Kidney tubule cell (primary cell): Measurements from ENCODE around the gene GPR63.

Experiments
- DNase-seq: peaks from one replicate; pipeline ENCODE4 v3.0.0-alpha.2; 2018; ENCODE audit warnings: low spot score

The GPR63 gene

DNA sequence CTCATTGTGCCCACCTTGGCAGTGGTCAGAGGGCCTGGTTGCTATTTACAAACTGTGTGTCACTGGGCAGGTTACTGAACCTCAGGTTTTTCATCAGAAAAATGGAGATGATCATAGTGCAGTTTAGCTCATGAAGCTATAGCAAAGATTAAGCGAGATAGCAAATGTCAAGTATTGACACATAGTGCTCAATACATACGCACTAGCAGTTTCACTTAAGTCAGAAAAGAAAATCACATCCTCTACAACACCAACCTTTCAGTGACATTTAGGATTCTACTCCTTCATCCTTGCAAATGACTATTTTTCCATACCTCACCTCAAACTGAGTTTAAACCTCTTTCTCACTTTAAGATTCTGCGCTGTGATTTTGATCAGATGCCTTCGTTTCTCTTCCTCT, 16.2 kb downstream of the GPR63 start:
- DNase-seq: no peak

DNA sequence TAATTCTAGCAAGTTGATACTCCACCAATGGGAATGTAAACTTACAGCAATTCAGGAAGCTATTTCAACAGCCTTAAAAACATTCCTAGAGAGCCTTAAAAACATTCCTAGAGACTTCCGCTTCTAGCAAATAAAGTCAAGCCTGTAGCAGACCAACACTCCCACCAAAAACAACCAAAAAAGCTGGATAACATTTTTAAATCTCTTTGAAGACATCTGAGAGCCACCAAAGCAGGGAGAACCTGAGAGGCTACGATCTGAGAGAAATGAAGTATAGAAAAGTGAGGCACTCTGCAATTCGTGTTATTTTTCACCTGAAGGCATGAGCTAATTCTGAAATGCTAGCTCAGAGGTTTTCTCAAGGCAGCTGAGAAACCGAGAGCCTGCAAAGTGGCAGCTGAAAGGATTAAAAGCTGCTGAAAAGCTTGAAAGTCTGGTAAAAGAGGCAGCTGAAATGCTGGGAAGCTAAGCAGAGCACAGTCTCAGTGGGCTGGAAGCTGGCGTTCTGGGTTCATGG, 20.9 kb downstream of the GPR63 start:
- no peak for DNase-seq

DNA sequence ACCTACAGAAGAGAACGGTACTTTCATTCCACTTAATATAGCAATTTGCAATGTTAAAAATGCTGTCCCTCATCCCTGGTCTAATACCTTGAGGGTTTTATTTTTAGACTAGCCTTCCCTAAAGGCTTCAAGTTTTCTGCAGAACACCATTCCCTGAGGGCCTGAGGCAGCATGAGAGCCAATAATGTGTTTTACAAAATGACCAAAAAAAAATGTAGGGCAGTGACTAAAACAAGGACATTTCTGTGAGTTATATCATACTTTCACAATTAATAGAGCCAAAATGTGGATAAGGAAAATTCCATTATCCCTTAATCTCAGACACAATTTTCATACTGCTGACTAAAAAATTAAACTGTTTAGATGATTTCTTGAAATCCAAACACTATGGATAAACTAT, 22.7 kb downstream of the GPR63 start:
- DNase-seq: no peak

DNA sequence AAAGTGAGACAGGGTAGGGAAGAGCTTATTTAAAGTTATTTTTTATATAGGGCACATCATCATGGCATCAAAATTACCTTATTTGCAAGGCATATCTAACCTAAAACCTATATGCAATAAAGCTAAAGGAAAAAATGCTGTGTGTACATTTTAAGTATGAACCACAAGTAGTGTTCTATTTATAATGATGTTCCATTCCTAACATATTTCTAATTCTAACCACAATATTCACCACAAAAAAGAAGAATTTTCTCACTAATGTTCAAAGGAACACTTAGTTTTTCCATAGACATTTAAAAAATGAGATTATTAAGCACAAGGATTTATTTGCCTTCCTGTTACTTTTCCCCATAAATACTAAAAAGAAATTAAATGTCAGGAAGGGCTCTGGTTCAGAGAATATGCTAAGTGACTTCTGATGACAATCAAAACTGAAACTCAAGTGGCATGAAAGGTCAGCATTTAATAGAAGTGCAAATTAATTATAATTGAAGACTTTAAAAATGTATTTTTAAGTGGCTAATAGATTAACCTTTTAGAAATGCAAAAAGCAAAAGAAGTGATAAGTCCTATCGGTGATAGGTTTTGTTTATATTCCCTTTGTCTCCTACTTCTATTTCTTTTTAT, 25.1 kb downstream of the GPR63 start:
- no peak for DNase-seq

DNA sequence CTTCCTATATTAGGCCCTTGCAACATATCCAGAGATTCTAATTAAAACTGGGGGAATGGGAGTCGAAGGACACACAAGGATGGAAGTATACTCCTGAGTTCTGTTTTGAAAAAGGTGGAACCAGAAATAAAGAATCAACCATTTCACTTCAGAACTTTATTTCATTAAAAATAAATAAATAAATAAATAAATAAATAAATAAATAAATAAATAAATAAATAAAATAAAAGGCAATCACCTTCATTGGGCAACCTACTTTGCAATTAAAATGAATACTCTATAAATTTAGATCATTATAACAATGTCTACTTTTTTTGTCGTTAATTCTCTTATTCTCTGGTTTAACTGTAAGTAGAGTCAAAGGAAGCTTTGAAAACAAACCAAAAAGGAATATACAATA, 25.6 kb downstream of the GPR63 start:
- no peak for DNase-seq

DNA sequence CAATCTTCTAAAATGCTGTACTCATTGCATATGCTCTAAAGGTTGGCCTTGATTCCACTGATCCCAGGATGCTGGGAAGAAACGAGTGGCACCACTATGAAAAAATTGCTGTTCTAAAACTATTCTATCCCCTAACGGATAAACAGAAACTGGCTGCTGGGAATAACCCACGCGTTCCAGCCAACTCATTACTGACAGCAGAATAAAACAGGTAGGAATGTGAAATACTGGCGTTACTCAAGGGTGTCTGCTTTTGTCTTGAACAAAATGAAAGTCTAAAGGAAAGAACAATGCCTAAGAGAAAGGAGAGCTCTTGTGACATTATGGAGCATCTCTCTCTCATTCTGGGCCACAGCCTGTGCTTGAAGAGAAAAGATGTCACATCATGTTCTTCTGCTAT, 26.1 kb downstream of the GPR63 start:
- no peak for DNase-seq

DNA sequence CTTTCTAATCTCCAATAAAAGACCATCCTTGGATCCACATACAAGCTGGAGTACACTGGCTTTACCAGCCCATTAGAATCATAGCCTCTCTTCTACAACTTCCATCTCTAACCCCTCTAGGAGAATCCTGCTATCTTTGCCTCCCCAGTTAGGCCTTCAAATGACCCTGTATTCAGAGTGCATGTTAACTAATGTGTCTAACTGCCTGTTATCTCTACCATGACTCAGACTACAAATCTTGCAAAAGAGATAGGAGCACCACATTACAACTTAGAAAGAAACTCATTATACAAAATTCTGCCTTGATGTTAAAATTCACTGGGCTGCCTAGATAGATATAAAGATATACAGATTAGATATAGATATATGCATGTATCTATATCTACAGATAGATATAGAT, 28.2 kb downstream of the GPR63 start:
- DNase-seq: no peak

DNA sequence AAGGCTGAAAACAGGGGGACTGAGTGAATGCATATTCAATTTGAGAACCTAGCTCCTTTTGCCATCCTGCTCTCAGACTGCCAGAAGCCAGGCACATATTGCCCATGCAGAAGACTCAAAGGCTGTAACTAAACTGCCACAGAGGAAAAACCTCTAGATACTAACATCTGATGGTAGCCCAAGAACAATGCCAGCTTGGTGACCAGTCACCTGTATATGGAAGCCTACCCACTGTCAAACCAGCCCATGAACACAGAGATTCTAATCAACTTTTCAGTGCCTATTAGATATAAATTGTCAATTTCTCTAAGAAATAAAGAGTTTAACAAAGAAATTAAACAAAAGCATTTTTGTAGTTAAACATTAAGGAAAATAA, 34.2 kb downstream of the GPR63 start:
- DNase-seq: no peak

DNA sequence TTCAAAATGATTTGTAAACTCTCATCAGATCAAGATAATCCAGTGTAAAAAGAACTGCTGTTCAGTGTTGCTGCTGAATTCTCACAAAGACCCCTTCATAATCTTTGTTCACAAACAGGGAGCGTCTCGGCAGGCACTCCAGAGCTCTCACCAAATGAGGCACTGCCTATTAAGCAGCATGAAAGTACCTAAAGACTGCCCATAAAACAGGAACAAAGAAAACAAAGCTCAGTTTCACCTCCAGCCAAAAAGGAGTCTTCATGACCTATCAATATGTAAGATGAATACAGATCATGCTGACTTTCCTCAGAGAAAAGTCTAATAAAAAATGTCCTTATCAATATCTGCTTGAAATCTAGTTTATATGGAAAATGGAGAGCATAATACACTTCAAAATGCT, 41.8 kb downstream of the GPR63 start:
- no peak for DNase-seq

DNA sequence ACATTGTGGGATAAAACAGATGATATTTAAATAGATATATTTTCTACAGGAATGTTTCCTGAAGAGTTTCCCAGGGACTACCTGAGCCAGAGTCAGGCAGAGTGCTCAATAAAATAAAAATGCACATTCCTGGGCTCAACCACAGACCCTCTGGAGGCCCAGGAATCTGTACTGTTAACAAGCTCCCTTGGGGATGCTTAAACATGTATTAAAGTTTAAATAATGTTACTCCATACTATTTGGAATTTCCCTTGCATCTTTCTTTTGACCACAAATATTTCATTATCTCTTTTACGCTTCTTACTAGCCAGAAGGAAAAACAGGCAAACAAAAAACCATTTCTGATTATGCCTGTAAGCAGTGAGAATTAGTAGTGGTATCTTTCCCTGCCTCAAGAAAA, 42.3 kb downstream of the GPR63 start:
- DNase-seq: no peak

DNA sequence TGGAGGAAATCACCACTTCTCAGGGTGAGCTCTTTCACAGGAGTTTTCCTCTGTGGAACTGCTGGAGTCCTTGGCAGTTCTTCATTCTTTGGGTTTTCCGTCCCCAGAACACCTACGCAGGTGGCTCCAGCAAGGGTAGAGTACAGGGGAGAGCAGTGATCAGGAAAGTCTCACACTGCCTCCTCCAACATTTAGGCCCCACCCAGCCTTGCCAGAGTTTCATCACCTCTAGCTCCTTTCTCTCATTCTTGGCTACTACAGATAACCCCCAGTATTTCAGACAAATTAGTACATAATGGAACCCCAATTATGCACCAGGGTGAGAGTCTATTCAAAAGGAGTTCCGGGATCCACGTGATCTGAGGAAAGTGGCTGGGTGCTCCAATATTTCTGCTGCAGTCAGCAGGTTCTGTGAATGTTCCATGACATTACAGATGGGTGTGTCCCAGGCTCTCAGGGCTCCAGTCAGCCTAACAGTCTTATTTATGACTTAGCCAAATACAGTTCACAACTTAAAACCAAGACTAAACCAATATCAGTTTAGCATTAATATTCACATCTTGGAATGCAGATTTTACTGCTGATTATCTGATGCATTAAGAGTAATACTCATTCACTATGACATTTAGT, 44.6 kb downstream of the GPR63 start:
- no peak for DNase-seq

DNA sequence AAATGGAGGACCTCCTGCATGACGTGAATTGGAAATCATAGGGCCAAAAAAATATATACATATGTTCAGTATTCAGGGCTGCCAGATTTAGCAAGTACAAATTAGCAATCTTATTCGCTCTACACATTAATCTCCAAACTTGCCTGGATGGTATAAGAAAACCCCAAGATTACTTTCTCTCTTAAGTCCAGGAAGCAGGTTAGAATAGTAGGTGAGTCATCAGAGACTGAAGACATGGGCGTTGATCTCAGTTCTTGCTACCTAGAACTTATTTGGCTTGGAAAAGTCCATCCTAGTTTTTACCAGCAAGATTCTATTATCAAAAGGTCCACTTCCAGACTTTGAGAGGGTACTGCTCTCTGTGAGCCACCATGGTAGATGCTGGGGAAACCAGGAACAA, 47.4 kb downstream of the GPR63 start:
- DNase-seq: no peak

DNA sequence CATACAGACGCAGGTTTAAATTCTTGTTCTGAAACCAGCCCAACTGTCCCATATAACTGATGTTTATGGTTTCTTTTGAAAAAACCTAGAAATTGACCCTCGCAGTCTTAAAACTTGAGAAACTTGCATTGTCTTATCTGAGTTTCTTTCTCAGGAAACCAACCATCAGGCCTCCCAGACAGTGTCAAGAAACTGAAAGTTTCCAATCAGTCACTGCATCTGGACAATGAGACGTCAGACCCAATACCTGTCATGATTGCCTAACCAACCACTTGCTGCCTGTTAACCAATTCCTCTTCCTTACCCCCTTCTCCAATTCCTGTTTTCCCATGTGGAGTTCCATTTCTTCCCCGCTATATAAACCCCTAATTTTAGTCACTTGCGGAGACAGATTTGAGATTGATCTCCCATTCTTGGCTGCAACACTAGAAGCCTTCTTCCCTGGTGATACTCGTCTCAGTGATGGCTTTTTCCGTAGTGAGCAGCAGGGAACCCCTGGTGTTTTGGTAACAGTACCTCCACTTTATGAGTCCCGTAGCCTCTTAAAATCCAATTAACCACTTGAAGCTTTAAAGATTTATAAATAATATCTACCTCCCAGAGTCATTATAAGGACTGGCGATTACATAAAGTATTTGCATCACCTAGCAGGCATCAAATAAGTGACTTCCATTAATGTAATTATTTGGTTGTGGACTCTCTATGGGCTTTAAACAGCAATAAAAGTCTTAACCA, 49.3 kb downstream of the GPR63 start:
- DNase-seq: no peak

DNA sequence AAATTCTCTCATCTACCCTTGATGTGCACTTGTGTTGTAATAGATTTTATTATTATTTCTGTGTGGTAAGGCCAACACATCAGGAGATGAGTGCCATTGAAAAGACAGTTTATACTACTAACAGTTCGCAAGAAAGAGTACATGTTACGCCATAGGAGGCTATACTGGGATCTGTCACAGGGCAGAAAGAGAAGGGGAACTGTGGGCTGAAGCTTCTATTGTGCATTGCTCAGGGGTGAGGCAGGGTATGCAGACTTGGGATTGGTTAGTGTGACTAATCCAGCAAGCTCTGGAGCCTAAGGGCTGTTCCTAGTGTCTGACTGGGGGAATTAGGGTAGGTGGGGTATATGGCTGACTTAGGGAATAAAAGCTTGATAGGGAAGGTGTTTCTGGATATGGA, 50.9 kb downstream of the GPR63 start:
- no peak for DNase-seq

DNA sequence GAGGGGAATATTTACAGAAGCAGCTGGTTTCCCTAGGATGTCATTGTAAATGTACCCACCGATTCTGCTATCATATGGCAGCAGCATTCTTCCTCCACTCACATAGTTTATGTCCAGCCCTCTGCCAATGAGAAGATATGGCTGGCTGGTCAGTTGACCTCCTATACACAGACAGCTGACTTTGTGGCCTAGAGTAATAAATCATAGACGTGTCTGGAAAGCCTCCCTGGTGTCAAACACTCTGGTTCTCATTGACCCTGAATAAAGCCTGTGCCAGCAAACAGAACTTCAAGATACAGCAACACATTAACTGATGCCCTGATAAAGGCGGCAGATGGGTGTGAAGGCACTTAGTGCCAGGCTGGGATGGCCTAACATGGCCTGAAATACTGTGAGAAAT, 52.6 kb downstream of the GPR63 start:
- peak; percentile 4 for DNase-seq

DNA sequence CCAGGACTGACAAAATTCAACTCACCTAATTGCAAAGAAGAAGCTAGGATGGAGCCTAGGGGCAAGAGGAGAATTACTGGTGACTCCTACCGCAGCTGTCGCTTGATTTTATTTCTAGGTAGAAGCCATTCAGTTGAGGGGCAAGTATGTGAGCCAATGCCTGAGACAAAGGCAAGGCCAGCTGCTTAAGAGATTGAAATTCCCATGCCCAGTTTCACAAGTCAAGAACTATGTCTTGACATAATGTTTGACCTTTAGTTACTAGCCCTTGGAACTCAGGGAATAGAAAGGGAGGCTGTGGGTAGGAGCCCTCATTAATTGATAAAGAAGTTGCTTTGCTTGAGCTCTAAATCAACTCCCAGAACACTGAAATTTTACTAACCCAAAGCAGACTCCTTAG, 54.0 kb downstream of the GPR63 start:
- no peak for DNase-seq

DNA sequence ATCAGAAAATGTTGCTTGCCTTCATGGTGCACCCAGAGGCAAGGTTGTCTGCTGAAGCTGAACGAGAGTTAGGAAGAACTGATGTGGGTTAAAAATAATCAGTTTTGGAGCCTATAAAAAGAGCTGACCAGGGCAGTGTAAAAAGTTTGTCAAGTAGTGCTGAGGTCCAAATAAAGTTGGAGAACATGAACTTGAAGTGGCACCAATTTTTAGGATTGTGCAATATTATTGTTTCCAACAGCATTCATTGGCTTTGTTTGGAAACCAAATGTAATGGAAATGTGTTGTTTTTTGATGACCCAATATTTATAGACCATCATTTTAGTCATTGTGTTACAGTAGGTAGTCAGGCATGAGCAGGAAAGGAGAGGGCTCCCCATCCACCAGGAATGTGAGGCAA, 55.7 kb downstream of the GPR63 start:
- no peak for DNase-seq

DNA sequence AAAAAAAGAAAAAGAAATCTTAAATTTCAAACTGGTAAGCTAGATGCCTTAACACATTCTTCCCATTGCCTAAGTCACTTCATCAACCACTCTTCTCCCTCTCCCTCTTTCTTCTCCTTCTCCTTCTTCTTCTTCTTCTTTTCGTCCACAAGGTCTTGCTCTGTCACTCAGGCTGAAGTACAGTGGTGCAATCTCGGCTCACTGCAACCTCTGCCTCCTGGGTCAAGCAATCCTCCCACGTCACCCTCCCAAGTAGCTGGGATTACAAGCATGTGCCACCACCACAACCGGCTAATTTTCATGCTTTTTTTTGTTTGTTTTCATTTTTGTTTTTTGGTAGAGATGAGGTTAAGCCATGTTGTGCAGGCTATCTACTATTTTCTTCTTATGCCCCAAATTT, 60.2 kb downstream of the GPR63 start:
- DNase-seq: no peak

DNA sequence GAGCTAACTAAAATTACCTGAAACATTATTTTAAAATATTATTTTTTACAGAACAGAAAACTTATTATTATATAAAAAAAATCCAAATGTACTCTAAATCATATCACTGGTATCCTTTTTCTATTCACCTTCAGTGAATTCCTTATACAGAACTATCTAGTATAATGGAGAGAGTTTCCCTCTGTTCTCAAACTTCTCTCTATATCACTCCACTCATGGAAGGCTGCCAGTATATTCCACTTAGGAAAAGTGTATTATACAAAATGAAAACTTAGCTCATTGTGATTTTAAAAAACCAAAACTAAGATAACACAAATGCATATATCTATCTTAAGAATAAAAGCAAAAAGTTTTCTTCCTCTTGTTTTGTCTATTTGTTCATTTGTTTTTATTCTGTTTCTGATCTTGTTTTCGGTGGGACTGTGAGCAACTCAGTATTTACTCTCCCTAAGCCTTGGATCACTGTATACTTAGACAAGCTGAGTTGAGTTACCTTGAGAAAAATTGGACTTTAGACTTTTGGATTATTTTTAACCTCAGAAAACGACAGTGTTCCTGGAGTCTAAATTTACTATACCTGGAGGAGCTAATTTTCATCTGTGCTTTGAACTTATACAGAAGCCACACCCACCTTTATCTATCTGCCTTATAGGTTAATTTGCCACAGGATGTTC, 61.4 kb downstream of the GPR63 start:
- no peak for DNase-seq

DNA sequence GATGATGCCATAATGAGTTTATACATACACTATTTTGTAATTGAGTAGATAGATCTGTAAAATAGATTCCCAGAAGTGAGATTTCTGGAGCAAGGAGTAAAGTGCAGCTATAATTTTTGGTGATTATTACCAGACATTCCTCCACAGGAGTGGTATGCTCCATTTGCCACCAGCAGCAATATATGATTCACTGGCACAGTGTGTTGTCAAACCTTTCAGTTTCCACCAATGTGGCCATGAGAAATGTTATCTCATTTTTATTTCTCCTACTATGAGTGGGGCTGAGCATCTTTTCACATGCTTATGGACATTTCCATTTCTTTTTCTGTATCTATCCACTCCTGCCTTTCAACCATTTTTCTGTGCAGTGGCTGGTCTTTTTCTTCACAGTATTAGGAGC, 70.5 kb downstream of the GPR63 start:
- DNase-seq: no peak

DNA sequence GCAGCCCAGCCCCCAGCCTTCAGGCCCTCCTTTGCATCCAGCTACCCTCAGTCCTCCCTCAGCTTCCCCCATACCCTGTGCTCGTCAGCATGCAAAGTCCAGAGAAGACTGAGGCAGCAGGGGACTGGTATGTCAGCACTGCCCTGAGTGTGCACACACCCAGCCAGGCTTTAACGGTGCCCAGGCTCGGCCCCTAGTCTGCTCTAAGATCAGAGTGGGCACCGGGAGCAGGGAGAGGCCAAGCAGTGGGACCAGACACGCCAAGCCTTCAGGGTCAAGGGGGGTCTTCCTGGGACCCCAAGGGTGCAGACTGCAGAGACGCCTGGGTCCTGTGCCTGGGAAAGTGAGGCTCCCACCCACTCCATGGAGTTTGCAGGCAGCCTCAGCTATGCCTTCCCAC, 74.7 kb downstream of the GPR63 start:
- no peak for DNase-seq

DNA sequence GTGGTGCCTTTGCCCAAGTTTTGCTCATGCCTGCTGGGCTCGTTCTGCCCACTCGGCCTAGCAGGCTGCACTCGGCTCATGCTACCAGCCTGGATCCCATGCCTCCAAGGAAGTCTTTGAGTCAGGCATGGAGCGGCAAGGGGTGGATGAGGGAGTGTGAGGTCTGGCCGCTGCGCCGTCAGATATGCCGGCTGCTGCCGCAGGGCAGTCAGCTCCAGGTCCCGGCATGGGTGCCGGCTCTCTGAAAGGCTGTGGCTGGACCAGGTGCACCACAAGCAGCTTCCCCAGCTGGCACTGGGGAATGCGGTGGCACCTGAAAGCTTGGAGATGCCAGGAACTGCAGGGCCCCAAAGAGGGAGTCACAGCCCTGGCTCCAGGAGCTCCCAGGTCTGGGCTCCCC, 75.5 kb downstream of the GPR63 start:
- DNase-seq: no peak

DNA sequence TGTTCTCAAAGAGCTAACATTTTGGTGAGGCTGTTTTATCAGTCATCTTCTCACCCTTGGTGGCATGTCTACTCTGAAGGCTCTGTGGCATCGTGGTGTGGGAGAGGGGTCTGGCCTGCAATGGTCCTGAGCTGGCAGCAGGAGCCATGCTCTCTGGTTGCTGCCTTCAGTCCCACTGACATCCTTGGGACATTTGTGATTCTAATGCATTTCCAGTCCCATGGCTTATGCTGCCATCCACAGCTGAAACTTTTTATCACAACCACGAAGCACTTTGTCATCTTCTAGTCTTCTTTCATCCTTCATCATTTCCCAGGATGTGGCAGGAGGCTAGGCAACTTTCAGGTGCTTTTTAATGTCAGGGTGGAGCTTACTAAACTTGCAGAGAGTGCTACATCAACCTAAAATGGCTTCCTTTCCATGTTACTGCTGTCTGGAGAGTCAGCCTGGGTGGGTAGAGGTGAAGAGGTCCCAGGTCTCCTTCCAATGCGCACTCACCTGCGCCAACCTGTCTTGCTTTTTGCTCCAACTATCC, 77.1 kb downstream of the GPR63 start:
- DNase-seq: no peak
